GM12873 (cell line): ENCODE measurements around the gene VPS16.

ENCODE experiments used
- TF ChIP-seq, protein P1 (sequence below): IDR thresholded peaks from 2 replicates; pipeline ENCODE4 v1.5.1; 2012; ENCODE audit warnings: low read depth, mild to moderate bottlenecking, moderate library complexity, low read length, control low read depth; ENCODE audit not compliant: insufficient read depth; ENCODE audit errors: missing control alignments

VPS16 gene

DNA sequence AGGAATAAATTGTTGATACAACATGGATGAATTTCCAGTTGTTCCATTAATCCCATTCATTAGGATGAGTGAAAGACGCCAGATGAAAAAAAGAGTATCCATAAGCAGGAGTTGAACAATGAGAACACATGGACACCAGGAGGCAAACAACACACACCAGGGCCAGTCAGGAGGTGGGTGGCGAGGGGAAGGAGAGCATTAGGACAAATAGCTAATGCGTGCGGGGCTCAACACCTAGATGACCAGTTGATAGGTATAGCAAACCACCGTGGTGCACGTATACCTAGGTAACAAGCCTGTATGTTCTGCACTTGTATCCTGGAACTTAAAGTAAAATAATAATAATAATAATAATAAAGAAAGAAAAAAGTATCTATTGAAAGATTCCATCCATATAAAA lies 11.2 kb upstream of the VPS16 start:
- TF ChIP-seq, protein P1, sequence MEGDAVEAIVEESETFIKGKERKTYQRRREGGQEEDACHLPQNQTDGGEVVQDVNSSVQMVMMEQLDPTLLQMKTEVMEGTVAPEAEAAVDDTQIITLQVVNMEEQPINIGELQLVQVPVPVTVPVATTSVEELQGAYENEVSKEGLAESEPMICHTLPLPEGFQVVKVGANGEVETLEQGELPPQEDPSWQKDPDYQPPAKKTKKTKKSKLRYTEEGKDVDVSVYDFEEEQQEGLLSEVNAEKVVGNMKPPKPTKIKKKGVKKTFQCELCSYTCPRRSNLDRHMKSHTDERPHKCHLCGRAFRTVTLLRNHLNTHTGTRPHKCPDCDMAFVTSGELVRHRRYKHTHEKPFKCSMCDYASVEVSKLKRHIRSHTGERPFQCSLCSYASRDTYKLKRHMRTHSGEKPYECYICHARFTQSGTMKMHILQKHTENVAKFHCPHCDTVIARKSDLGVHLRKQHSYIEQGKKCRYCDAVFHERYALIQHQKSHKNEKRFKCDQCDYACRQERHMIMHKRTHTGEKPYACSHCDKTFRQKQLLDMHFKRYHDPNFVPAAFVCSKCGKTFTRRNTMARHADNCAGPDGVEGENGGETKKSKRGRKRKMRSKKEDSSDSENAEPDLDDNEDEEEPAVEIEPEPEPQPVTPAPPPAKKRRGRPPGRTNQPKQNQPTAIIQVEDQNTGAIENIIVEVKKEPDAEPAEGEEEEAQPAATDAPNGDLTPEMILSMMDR = no peak

DNA sequence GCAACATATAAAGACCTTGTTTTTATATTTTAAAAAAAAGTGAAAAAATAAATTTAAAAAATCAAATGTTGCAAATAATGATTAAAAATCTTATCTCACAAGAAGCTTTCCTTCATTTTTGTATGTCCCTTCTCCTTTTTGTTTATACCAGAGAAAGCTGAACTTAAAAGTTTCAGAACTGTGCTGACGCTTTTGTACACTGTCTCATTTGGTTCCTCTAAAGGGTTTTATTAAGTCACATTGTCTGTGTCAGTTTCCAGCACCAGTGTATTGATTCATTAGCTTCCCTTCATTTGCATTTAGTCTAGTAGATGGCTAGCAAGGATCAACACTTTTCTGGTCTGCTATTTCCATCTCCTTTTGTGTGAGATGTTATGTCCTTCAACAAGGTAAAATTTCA lies 6.8 kb upstream of the VPS16 start:
- TF ChIP-seq, protein P1 = no peak

DNA sequence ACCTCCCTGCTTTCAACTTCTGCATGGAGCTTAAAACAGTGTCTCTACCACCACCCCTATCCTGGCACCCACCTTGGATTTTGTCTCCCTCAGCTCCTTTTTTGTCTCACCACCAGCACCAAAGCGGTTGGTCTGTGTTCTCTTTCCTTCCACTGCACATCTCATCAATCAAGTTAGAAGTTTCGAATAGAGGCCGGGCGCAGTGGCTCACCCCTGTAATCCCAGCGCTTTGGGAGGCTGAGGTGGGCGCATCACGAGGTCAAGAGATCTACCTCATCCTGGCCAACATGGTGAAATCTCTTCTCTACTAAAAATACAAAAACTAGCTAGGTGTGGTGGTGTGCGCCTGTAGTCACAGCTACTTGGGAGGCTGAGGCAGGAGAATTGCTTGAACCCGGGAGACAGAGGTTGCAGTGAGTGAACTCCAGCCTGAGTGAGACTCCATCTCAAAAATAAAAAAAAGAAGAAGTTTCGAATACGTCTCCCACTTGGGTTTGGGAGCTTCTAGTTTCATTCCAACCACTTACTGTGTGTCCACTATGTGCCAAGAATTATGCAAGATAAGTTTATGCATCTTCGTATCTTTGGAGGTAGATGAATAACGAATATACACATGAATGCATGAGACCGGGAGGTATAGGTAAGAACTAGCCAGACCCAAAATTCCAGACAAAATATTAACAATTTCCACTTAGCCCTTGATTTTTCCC lies 6.0 kb upstream of the VPS16 start:
- TF ChIP-seq, protein P1 = no peak

DNA sequence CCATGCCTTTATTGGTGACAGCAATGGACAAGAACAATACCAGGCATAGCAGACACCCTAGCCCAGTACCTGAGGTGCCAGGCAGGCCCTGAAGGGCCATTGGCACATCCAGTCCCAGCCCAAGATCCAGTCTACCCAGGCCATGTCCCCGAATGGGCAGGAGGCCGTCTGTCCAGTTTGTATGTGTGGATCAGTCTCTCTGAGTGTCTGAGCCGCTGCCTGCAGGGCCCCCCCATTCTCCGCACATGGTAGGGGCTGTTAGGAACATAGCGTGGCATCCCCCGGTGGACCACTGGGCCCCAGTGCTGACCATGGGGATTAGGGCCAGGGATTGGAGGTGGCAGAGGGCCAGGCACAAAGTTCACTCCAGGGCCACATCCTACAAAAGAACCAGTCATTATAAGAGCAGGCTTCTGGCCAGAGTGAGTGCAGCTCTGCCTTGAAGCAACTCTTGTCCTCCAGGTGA lies 5.2 kb upstream of the VPS16 start:
- TF ChIP-seq, protein P1 = no peak

DNA sequence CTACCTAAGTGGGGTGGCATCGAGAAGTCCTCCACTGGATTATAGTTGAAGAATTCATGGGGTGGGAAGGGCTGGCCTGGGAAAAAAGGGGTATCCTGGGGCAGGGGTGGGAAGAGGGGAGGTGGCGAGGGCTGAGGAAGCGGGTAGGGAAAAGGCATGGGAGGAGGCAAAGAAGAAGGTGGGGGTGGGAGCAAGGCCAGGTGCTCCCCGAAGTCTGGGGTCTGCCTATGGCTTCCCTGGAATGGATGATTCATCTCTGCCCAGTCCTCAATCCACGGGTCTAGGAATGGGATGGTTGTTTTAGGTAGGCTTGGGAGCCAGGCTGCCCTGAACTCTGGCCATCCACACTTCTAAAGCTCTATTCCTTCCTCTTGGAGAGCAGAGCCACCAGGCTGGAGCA lies 4.5 kb upstream of the VPS16 start:
- TF ChIP-seq, protein P1 = no peak

DNA sequence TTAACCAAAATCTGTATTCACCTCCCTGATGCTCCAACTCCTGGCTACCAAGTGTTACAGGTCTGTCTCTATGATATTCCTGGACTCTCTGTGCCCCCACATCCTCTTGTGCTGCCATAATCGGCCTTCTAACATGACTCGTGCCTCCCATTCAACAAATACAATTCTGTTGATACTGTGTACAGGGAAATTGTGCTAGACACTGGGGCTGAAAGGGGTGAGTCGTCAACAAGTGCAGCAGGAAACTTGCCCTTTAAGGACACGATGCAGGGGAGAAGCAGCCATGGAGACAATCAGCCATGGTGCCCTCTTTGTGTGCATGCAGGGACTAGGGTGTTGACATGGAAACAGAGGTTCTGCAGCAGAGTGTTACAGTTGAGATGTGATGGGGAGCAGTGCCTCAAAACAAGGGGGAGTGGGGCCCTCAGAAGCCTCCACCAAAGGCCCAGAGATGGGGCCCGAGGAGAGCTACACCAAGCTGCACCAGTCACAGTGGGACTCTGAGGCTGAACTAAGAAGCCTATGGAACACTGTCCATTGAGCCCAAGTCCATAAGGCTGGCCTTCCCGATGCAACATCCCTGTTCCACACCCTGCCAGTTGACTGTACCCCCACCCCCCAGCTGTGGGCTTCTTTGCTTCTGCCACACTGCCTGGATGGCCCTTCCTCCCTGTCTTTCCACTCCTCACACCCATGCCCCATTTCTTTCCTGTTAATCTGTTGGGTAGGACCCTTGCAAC lies 3.2 kb upstream of the VPS16 start:
- TF ChIP-seq, protein P1 = no peak

DNA sequence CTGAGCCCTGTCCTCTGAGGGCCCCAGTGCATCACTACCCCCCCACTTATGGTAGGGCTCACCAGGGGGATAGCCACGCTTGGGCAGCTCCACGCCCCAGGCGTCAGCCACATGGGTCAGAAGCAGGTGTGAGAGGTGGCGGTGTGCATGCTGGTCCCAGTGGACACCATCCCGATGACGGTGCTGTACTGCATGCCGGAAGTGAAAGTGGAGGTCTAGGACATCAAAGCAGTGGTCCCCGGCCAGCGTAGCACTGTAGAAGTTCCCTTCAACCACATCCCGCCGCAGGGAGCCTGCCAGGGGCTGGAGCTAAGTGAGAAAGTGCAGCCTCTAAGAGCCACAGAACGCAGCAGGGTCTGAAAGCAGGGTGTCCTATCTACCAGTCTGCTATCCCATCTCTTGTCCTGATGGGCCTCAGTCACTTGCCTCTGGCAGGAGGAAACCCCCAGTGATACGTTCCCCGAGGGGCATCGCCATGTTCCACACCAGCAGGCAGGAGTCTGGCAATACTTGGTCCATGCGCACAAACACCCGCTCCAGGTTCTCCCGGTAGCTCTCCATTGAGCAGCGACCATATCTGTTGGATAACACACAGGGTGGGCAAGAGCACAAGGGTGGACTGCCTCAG lies 2.3 kb upstream of the VPS16 start:
- TF ChIP-seq, protein P1 = no peak
